H1 (cell line): ENCODE data around the gene NBAS. TPM values are rescaled to one million over a fixed set of nuclear protein-coding genes. Genes with fewer than 3 reads are reported as not detected.

Source experiments
- CTCF ChIA-PET: fragments of 300-600 bp; sonication (Branson Sonifier 250); formaldehyde crosslinking; loops from one replicate; lab custom pipeline; 2021; ENCODE audit not compliant: partially characterized antibody; lab: Charles Lee
- POLR2A ChIA-PET: fragments of 300-600 bp; sonication (Branson Sonifier 250); formaldehyde crosslinking; loops from one replicate; lab custom pipeline; 2021; ENCODE audit warnings: inconsistent platforms; ENCODE audit not compliant: partially characterized antibody; lab: Charles Lee
- DNase-seq, 2 experiments: peaks; one replicate each; pipeline versions ENCODE4 v3.0.0 to v3.0.0-alpha.2; 2010 to 2022; ENCODE audit warnings: low spot score in 2 of 2, low read depth in 1 of 2, mixed read lengths in 1 of 2
- FAIRE-seq: peaks from 2 replicates; lab custom pipeline; 2011; peaks lifted over from hg19 to GRCh38; lab: Jason Lieb, UNC
- H2AFZ ChIP-seq: 2 replicates; pipeline ENCODE4 v1.8.1; 2012; ENCODE audit warnings: low read length, inconsistent platforms
- H2AK5ac ChIP-seq: 2 replicates; pipeline ENCODE4 v1.6.1; 2013; ENCODE audit warnings: low read depth, low read length
- H2BK120ac ChIP-seq: replicated peaks from 2 replicates; pipeline ENCODE3; 2013; ENCODE audit warnings: low read depth, low read length, inconsistent platforms
- H2BK12ac ChIP-seq: 2 replicates; pipeline ENCODE4 v1.6.1; 2013; ENCODE audit warnings: low read depth, low read length
- H2BK15ac ChIP-seq: 2 replicates; pipeline ENCODE4 v1.6.1; 2013; ENCODE audit warnings: low read length
- H2BK20ac ChIP-seq: 2 replicates; pipeline ENCODE4 v1.6.1; 2013; ENCODE audit warnings: low read length
- H2BK5ac ChIP-seq: 2 replicates; pipeline ENCODE4 v1.6.1; 2013; ENCODE audit warnings: low read depth, low read length
- H3K14ac ChIP-seq: 2 replicates; pipeline ENCODE4 v1.6.1; 2013; ENCODE audit warnings: inconsistent platforms; ENCODE audit not compliant: insufficient read length
- H3K18ac ChIP-seq: 2 replicates; pipeline ENCODE4 v1.6.1; 2013; ENCODE audit warnings: low read length; ENCODE audit errors: extremely low read depth
- H3K23ac ChIP-seq: 2 replicates; pipeline ENCODE4 v1.6.1; 2013; ENCODE audit warnings: inconsistent platforms; ENCODE audit not compliant: insufficient read length
- H3K23me2 ChIP-seq: 2 replicates; pipeline ENCODE4 v1.6.1; 2013; ENCODE audit warnings: low read depth, low read length
- H3K27ac ChIP-seq: 2 replicates; pipeline ENCODE4 v1.6.1; 2011; ENCODE audit warnings: low read depth, low read length, inconsistent platforms
- H3K27me3 ChIP-seq, 4 experiments: replicated peaks in 1 of 4; 1 replicate in 1 of 4; 2 replicates in 3 of 4; pipeline versions ENCODE4 v1.6.1 to v1.8.1; 2011 to 2013; ENCODE audit warnings: low read length in 3 of 4, mild to moderate bottlenecking in 3 of 4, inconsistent platforms in 2 of 4, mixed read lengths in 2 of 4, moderate library complexity in 1 of 4; ENCODE audit not compliant: control insufficient read depth in 3 of 4, insufficient read depth in 3 of 4; ENCODE audit errors: extremely low read depth in 1 of 4
- H3K36me3 ChIP-seq, 4 experiments: 2 replicates each; pipeline versions ENCODE4 v1.6.1 to v1.8.1; 2011 to 2013; ENCODE audit warnings: mild to moderate bottlenecking in 4 of 4, low read length in 3 of 4, moderate library complexity in 2 of 4, control low read depth in 1 of 4, inconsistent platforms in 1 of 4; ENCODE audit not compliant: insufficient read depth in 4 of 4, control insufficient read depth in 2 of 4
- H3K4ac ChIP-seq: replicated peaks from 2 replicates; pipeline ENCODE3; 2013; ENCODE audit warnings: low read length, low read depth, mixed read lengths, inconsistent platforms; ENCODE audit not compliant: insufficient read length
- H3K4me1 ChIP-seq, 4 experiments: replicated peaks in 1 of 4; 1 replicate in 1 of 4; 2 replicates in 3 of 4; pipeline versions ENCODE4 v1.6.1 to v1.8.1; 2011 to 2013; ENCODE audit warnings: low read length in 3 of 4, inconsistent platforms in 2 of 4, mixed read lengths in 1 of 4; ENCODE audit not compliant: insufficient read depth in 4 of 4, control insufficient read depth in 3 of 4
- H3K4me2 ChIP-seq, 2 experiments: 2 replicates each; pipeline versions ENCODE4 v1.6.1 to v1.8.1; 2011 to 2013; ENCODE audit warnings: low read depth in 2 of 2, low read length in 2 of 2, control low read depth in 1 of 2, inconsistent platforms in 1 of 2, mild to moderate bottlenecking in 1 of 2; ENCODE audit not compliant: insufficient read depth in 1 of 2
- H3K4me3 ChIP-seq, 4 experiments: fragments of 200-600, 300-600 bp in 1 of 4; sonication (generic), shearing (Covaris generic), sonication (Bioruptor Twin) in 1 of 4; 2 replicates each; pipeline versions ENCODE4 v1.5.1 to v1.8.1; 2011 to 2016; ENCODE audit warnings: low read length in 4 of 4, low read depth in 3 of 4, control low read depth in 2 of 4, inconsistent platforms in 2 of 4, mild to moderate bottlenecking in 2 of 4, mixed read lengths in 1 of 4, moderate library complexity in 1 of 4; ENCODE audit not compliant: insufficient read depth in 2 of 4; ENCODE audit errors: extremely low read depth in 1 of 4
- H3K56ac ChIP-seq: replicated peaks from 2 replicates; pipeline ENCODE3; 2013; ENCODE audit warnings: low read depth, mild to moderate bottlenecking, mixed read lengths, low read length, inconsistent platforms; ENCODE audit not compliant: insufficient read length
- H3K79me1 ChIP-seq: 2 replicates; pipeline ENCODE4 v1.6.1; 2013; ENCODE audit warnings: low read depth, low read length, control low read depth
- H3K79me2 ChIP-seq, 2 experiments: 2 replicates each; pipeline versions ENCODE4 v1.6.1 to v1.8.1; 2012 to 2013; ENCODE audit warnings: low read length in 2 of 2, mild to moderate bottlenecking in 2 of 2, inconsistent platforms in 1 of 2; ENCODE audit not compliant: insufficient read depth in 2 of 2, control insufficient read depth in 1 of 2
- H3K9ac ChIP-seq, 4 experiments: replicated peaks in 1 of 4; 1 replicate in 1 of 4; 2 replicates in 3 of 4; pipeline versions ENCODE4 v1.6.1 to v1.8.1; 2011 to 2013; ENCODE audit warnings: low read depth in 3 of 4, low read length in 3 of 4, control low read depth in 2 of 4, mild to moderate bottlenecking in 2 of 4, moderate library complexity in 2 of 4, inconsistent platforms in 1 of 4; ENCODE audit errors: extremely low read depth in 1 of 4
- H3K9me3 ChIP-seq, 2 experiments: 2 replicates each; pipeline versions ENCODE4 v1.6.1 to v1.8.1; 2012 to 2013; ENCODE audit warnings: mild to moderate bottlenecking in 2 of 2, moderate library complexity in 2 of 2, control low read depth in 1 of 2, inconsistent platforms in 1 of 2, low read depth in 1 of 2, low read length in 1 of 2, mixed read lengths in 1 of 2; ENCODE audit not compliant: insufficient read depth in 2 of 2
- H4K20me1 ChIP-seq, 2 experiments: replicated peaks in 1 of 2; 2 replicates each; pipeline versions ENCODE3 to v1.8.1; 2011 to 2013; ENCODE audit warnings: inconsistent platforms in 2 of 2, low read length in 2 of 2, mild to moderate bottlenecking in 1 of 2; ENCODE audit not compliant: insufficient read depth in 2 of 2, control insufficient read depth in 1 of 2
- H4K5ac ChIP-seq: 2 replicates; pipeline ENCODE4 v1.6.1; 2013; ENCODE audit warnings: low read length, low read depth, mixed read lengths, inconsistent platforms; ENCODE audit not compliant: insufficient read length
- H4K8ac ChIP-seq: 2 replicates; pipeline ENCODE4 v1.8.0; 2013; ENCODE audit warnings: mild to moderate bottlenecking, moderate library complexity, low read length, inconsistent platforms; ENCODE audit not compliant: insufficient read depth; ENCODE audit errors: extremely low read depth
- H4K91ac ChIP-seq: replicated peaks from 2 replicates; pipeline ENCODE3; 2013; ENCODE audit warnings: low read length, mixed read lengths, inconsistent platforms; ENCODE audit not compliant: insufficient read length
- ASH2L ChIP-seq: fragments of 200-600, 300-600 bp; sonication (generic); IDR thresholded peaks from one replicate; pipeline ENCODE4 v1.7.1; 2017; ENCODE audit warnings: low read length
- BCL11A ChIP-seq, 2 experiments: IDR thresholded peaks; one replicate each; pipeline ENCODE4 v1.6.1; 2011; ENCODE audit warnings: low read depth in 2 of 2, low read length in 2 of 2, mild to moderate bottlenecking in 2 of 2
- CHD1 ChIP-seq: IDR thresholded peaks from 2 replicates; pipeline ENCODE4 v1.6.1; 2012; ENCODE audit warnings: low read depth, low read length, improper control_type of control experiment
- EGR1 ChIP-seq: IDR thresholded peaks from 2 replicates; pipeline ENCODE4 v1.6.1; 2011; ENCODE audit warnings: low read depth, low read length, borderline replicate concordance
- JUN ChIP-seq: IDR thresholded peaks from 2 replicates; pipeline ENCODE4 v1.6.1; 2011; ENCODE audit warnings: low read depth, mild to moderate bottlenecking, improper control_type of control experiment, low read length
- NANOG ChIP-seq: IDR thresholded peaks from 2 replicates; pipeline ENCODE4 v1.6.1; 2011; ENCODE audit warnings: low read length, low read depth, mild to moderate bottlenecking, inconsistent platforms; ENCODE audit not compliant: insufficient read depth, poor library complexity, severe bottlenecking
- RNF2 ChIP-seq: fragments of 200-900, 300-1000 bp; sonication (generic); IDR thresholded peaks from 2 replicates; pipeline ENCODE4 v1.7.1; 2016; ENCODE audit warnings: borderline replicate concordance, low read depth, mild to moderate bottlenecking, antibody characterized with exemption, low read length; ENCODE audit not compliant: poor library complexity, severe bottlenecking; ENCODE audit errors: missing control alignments
- RXRA ChIP-seq: IDR thresholded peaks from 2 replicates; pipeline ENCODE4 v1.6.1; 2011; ENCODE audit warnings: low read depth, mild to moderate bottlenecking, low read length, moderate library complexity; ENCODE audit not compliant: insufficient read depth
- SP1 ChIP-seq: IDR thresholded peaks from 2 replicates; pipeline ENCODE4 v1.6.1; 2011; ENCODE audit warnings: low read depth, low read length
- SP2 ChIP-seq: IDR thresholded peaks from 2 replicates; pipeline ENCODE4 v1.6.1; 2012; ENCODE audit warnings: mild to moderate bottlenecking, low read length, inconsistent platforms
- TBP ChIP-seq: IDR thresholded peaks from 2 replicates; pipeline ENCODE4 v1.6.1; 2011; ENCODE audit warnings: low read depth, low read length, improper control_type of control experiment
- ZNF274 ChIP-seq: IDR thresholded peaks from 2 replicates; pipeline ENCODE4 v1.7.0; 2012; ENCODE audit warnings: low read length, borderline replicate concordance; ENCODE audit errors: extremely low read depth
- WGBS, 2 experiments: shearing (Covaris generic) in 1 of 2; methylation state at CpG; one replicate each; pipeline versions ENCODE4 v1.1.6 to v1.1.7; 2013 to 2015; ENCODE audit warnings: low lambda C conversion rate in 2 of 2, mixed read lengths in 2 of 2, inconsistent platforms in 1 of 2, low coverage in 1 of 2, missing lambda C conversion rate in 1 of 2; ENCODE audit not compliant: insufficient replicate concordance in 2 of 2, insufficient coverage in 1 of 2, insufficient read length in 1 of 2; ENCODE audit errors: extremely low coverage in 1 of 2, missing lambda C conversion rate in 1 of 2; 5-methylcytosine and 5-hydroxymethylcytosine counted together
- polyA plus RNA-seq, 7 experiments: library from polyadenylated mRNA; depleted of rRNA in 3 of 7; stranded (reverse) in 5 of 7; unstranded in 2 of 7; fragments of >200 nt in 5 of 7; fragments of 200-250 nt in 2 of 7; gene quantifications; 1 replicate in 5 of 7; 2 replicates in 1 of 7; 4 replicates in 1 of 7; pipeline versions ENCODE4 v1.2.1 to v1.2.3, GENCODE V29; 2011 to 2013; ENCODE audit warnings: missing spikeins in 2 of 7, mixed read lengths in 2 of 7
- total RNA-seq: library from RNA; stranded (reverse); fragmentation: NEBNext Ultra II Directional; extraction: Animal tissue kit (Norgen Biotek cat#: 25700); gene quantifications from 2 replicates; pipeline ENCODE4 v1.2.1, GENCODE V29; 2021
- TF ChIP-seq, protein P1 (sequence below): IDR thresholded peaks from 2 replicates; pipeline ENCODE4 v1.6.1; 2012; ENCODE audit warnings: low read length, inconsistent platforms

NBAS gene
- total and polyA plus RNA-seq, 2 of the 8 experiments (the other 6 are each of a cell fraction or from before 2014, with no cell fraction given): 19.6 to 34.8 TPM

- Histone ChIP-seq H2BK15ac (no peak overlapping the region), H3K27ac (no peak overlapping the region), H3K4me2 (no peak overlapping the region), H2AK5ac (no peak overlapping the region), H3K23ac (no peak overlapping the region), H3K56ac (no peak overlapping the region), H3K4ac (no peak overlapping the region), H3K9me3 (no peaks in the 10 kb centered on the region), H2BK20ac (no peak overlapping the region), H3K4me3 (no peak overlapping the region), H2BK120ac (no peak overlapping the region), H3K23me2 (no peaks in the 10 kb centered on the region), H3K27me3 (no peaks in the 10 kb centered on the region), H4K91ac (no peak overlapping the region), H4K5ac (no peak overlapping the region), H2BK5ac (no peak overlapping the region), H3K9ac (no peak overlapping the region), H2AFZ (no peak overlapping the region), H4K8ac (no peak overlapping the region), H3K79me1 (no peaks in the 10 kb centered on the region), H3K18ac (no peak overlapping the region), H4K20me1 (no peaks in the 10 kb centered on the region), H3K14ac (no peak overlapping the region), H3K36me3 (no peaks in the 10 kb centered on the region), H2BK12ac (no peak overlapping the region), H3K4me1 (peaks cover 0 to 15% (median 11%) of the 10 kb centered on the region in 4 experiments; a peak in 6 of 7 replicates), H3K79me2 (no peaks in the 10 kb centered on the region)
- FAIRE-seq (no peak), DNase-seq (no peak)
- ChIA-PET POLR2A (interaction anchor here (1.2 kb wide), 1 partner anchor 13 kb away, joined by 3 read pairs; no protein-coding TSS in a partner anchor), CTCF (interaction anchor here (0.8 to 1.6 kb wide), 3 partner anchors 10 to 94 kb away, joined by 3 to 6 read pairs (median 3); no protein-coding TSS in a partner anchor)
- TF ChIP-seq RNF2 (no peak), EGR1 (no peak), RXRA (no peak), ASH2L (no peak), SP1 (no peak), TBP (no peak), NANOG (no peak), ZNF274 (no peak), SP2 (no peak), BCL11A (IDR thresholded peaks at IDR 0.05; ENCODE audit: low read depth in 2 of 2, low read length in 2 of 2) (no peak), CHD1 (no peak), JUN (no peak)
- TF ChIP-seq, protein P1, sequence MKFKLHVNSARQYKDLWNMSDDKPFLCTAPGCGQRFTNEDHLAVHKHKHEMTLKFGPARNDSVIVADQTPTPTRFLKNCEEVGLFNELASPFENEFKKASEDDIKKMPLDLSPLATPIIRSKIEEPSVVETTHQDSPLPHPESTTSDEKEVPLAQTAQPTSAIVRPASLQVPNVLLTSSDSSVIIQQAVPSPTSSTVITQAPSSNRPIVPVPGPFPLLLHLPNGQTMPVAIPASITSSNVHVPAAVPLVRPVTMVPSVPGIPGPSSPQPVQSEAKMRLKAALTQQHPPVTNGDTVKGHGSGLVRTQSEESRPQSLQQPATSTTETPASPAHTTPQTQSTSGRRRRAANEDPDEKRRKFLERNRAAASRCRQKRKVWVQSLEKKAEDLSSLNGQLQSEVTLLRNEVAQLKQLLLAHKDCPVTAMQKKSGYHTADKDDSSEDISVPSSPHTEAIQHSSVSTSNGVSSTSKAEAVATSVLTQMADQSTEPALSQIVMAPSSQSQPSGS: no peak
- WGBS, 2 experiments: 86% methylated on average over 5 of the region's 5 CpGs; no CpG with 5 or more reads in 1 of the 2 experiments
Observed at GRCh38 chr2:15154297-15154696, 406.8 kb downstream of the NBAS start.
